AG04450 (cell line): ENCODE results near the gene SIT1. TPM values are rescaled to one million over a fixed set of nuclear protein-coding genes. Genes with fewer than 3 reads are reported as not detected.

ENCODE experiments used
- CTCF ChIA-PET: fragments of 300-600, 350-600 bp; formaldehyde crosslinking; extraction: SDS; loops from one replicate; lab custom pipeline; 2022; ENCODE audit warnings: antibody characterized with exemption, inconsistent platforms; lab: Charles Lee
- POLR2A ChIA-PET: fragments of 350-600 bp; formaldehyde crosslinking; extraction: SDS; loops from one replicate; lab custom pipeline; 2021; ENCODE audit warnings: antibody characterized with exemption, inconsistent platforms; lab: Yijun Ruan, JAX
- DNase-seq: peaks from one replicate; pipeline ENCODE4 v3.0.0-alpha.2; 2011; ENCODE audit warnings: low read depth, low spot score
- H3K27ac ChIP-seq: one replicate; pipeline ENCODE4 v1.5.1; 2012; ENCODE audit warnings: low read depth, low read length, control low read depth
- H3K27me3 ChIP-seq: one replicate; pipeline ENCODE4 v1.6.0; 2012; ENCODE audit warnings: low read length; ENCODE audit not compliant: control insufficient read depth, insufficient read depth
- H3K4me3 ChIP-seq: 2 replicates; pipeline ENCODE4 v1.5.1; 2011; ENCODE audit warnings: mild to moderate bottlenecking, low read depth, low read length, control low read depth
- H3K9me3 ChIP-seq: 2 replicates; pipeline ENCODE4 v1.5.1; 2012; ENCODE audit warnings: low read length; ENCODE audit not compliant: control insufficient read depth, insufficient read depth
- CTCF ChIP-seq: IDR thresholded peaks from 2 replicates; pipeline ENCODE4 v1.5.1; 2011; ENCODE audit warnings: low read depth, low read length, control low read depth, inconsistent platforms
- polyA plus RNA-seq: library from polyadenylated mRNA; depleted of rRNA; stranded (reverse); fragments of >200 nt; gene quantifications from 2 replicates; pipeline ENCODE4 v1.2.3, GENCODE V29; 2011

The SIT1 gene
- polyA plus RNA-seq, 1 experiment: not detected

DNA sequence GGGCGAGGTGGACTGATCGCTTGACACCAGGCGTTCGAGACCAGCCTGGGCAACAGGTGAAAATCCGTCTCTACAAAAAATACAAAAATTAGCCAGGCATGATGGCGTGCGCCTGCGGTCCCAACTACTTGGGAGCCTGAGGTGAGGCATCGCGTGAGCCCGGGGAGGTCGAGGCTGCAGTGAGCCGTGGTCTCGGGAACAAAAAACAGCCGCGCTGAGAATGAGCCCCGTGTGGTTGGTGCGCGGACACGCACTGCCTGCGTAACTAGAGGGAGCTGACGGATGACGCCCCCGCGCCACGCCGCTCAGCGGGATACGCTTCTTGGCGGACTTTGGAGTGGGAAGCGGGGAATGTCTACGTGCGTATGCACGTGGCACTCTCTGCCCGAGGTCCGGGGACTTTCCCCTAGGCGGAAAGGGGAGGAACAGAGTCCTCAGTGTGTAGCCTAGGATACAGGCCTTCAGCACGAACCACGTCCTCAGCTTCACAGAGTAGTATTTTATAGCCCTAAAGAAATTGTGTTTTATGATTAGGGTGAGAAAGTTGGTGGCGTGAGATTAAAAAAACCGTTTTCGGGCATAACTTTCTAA, 6.9 kb upstream of the SIT1 start, which contains the start of gene RMRP:
Gene RMRP, minus strand, starts transcription at position 474 of the 591 bp plus-strand sequence.
- TF ChIP-seq CTCF: peak; percentile 34
- CTCF ChIA-PET: interaction anchor here (0.6 to 3.7 kb wide), 12 partner anchors 9 to 77 kb away, joined by 3 to 30 read pairs (median 4); partner anchors contain the start of genes CREB3 and TLN1
- Histone ChIP-seq H3K27ac (peak within 1 kb of the TSS; percentile 96), H3K9me3 (peaks cover 3% of the 10 kb centered on the region; the same call in 1 of the 2 replicates), H3K27me3 (no peaks in the 10 kb centered on the region), H3K4me3 (peak within 1 kb of the TSS; percentile 93)
- DNase-seq: peak; percentile 99
- POLR2A ChIA-PET: interaction anchor here (0.5 to 3.8 kb wide), 16 partner anchors 11 to 1551 kb away, joined by 3 to 75 read pairs (median 6); partner anchors contain the start of genes CREB3, GBA2, RGP1 and TLN1

DNA sequence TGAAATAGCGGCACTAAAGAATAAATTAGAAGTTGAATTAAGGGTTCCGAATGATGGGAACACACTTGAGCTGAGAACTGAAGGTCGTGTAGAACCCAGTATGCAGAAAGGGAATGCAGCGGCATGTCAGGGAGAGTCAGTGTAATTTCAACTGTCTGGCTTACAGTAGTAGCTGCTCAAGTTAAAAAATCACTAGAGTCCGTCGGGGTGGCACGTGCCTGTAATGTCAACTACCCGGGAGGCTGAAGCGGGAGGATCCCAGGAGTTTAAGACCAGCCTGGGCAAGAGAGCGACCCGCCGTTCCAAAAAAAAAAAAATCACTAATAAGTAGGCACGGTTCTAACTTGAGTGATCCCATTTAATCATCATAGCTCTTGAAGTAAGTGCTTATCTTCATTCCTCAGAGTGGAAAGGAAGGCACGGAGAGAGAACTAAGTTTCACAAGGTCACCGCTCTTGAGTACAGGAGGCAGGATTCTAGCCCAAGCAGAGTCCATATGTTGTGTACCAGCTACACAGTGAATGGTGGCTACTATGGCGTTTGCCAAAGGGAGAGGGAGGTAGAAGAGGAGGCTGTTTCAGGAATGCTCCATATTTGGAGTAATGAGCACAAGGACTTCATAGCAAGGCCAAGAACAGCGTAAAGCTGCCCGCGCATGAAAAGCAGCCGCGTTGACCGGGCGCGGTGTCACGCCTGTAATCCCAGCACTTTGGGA, 6.3 kb upstream of the SIT1 start:
- Histone ChIP-seq H3K4me3 (peak overlapping the region; percentile 48), H3K9me3 (peaks cover 3% of the 10 kb centered on the region; the same call in 1 of the 2 replicates), H3K27me3 (no peaks in the 10 kb centered on the region), H3K27ac (peak overlapping the region; percentile 96)
- ChIA-PET CTCF (interaction anchor here (0.8 to 3.7 kb wide), 6 partner anchors 10 to 73 kb away, joined by 3 to 30 read pairs (median 10); partner anchors contain the start of genes CREB3 and TLN1), POLR2A (interaction anchor here (0.5 to 3.8 kb wide), 10 partner anchors 12 to 1552 kb away, joined by 3 to 75 read pairs (median 6); partner anchors contain the start of gene TPM2)
- DNase-seq: no peak
- TF ChIP-seq CTCF: no peak

GRCh38 chr9:35656348-35656747, 5.6 kb upstream of the SIT1 start:
- TF ChIP-seq CTCF: no peak
- POLR2A ChIA-PET: interaction anchor here (3.8 kb wide), 1 partner anchor 31 kb away, joined by 75 read pairs; the partner anchor contains the start of gene TPM2
- Histone ChIP-seq H3K27me3 (no peaks in the 10 kb centered on the region), H3K27ac (no peak overlapping the region), H3K4me3 (no peak overlapping the region), H3K9me3 (peaks cover 3% of the 10 kb centered on the region; the same call in 1 of the 2 replicates)
- CTCF ChIA-PET: interaction anchor here (1.0 to 3.7 kb wide), 4 partner anchors 9 to 73 kb away, joined by 3 to 30 read pairs (median 10); partner anchors contain the start of genes CREB3 and TLN1
- no peak for DNase-seq

DNA sequence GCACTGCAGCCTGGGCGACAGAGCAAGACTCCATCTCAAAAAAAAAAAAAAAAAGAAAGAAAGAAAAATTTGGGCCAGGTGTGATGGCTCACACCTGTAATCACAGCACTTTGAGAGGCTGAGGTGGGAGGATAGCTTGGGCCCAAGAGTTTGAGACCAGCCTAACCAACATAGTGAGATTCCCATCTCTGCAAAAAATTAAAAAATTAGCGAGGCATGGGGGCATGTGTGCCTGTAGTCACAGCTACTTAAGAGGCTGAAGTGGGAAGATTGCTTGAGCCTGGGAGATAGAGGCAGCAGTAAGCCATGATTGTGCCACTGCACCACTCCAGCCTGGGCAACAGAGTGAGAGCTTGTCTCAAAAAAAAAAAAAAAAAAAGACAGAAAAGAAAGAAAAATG, 2.9 kb upstream of the SIT1 start:
- TF ChIP-seq CTCF: no peak
- no peak for DNase-seq
- H3K27ac ChIP-seq: no peak overlapping the region
- peaks cover 3% of the 10 kb centered on the region; the same call in 1 of the 2 replicates for H3K9me3 ChIP-seq
- ChIA-PET CTCF (interaction anchor here (0.5 to 1.0 kb wide), 3 partner anchors 37 to 78 kb away, joined by 5 to 6 read pairs (median 5); no protein-coding TSS in a partner anchor), POLR2A (interaction anchor here (0.6 kb wide), 1 partner anchor 75 kb away, joined by 3 read pairs; no protein-coding TSS in a partner anchor)
- no peaks in the 10 kb centered on the region for H3K27me3 ChIP-seq
- no peak overlapping the region for H3K4me3 ChIP-seq
